ENCODE results near the gene NOD1. TPM values are rescaled to one million over a fixed set of nuclear protein-coding genes. Genes with fewer than 3 reads are reported as not detected.

Gene NOD1
- total and polyA plus RNA-seq, 2 of the 13 experiments (the other 11 are each of a cell fraction or from before 2014, with no cell fraction given) = 1.7 to 2.9 TPM

DNA sequence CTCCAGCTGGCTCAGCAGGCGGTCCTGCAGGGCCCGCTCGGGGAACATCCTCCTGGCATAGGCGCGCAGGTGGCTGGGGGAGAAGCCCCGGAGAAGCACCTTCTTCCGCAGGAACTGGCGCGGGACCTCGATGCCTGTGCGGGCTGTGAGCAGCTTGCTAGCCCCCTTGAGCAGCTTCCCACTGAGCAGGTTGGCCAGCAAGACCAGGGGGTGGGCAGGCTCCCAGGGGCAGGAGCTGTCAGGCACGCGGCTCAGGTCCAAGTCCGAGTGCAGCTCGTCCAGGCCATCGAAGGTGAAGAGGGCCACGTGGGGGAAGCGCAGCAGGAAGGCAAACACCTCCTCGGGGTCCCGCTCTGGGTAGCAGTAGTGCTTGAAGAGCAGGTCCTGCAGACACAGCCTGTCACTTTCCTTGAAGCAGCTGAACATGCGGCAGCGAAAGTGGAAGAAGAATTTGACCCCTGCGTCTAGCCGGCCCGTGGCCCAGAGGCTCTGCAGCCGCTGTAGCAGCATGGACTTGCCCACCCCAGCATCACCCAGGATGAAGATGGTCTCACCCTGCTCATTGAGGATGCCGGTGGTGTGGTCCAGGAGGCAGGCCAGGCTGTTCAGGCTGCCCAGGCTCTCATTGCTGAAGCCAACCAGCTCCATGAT lies 26.2 kb downstream of the NOD1 start (continued):
- TF ChIP-seq POGZ (CRISPR knock-in tag; IDR thresholded peaks at IDR 0.05) = no peak

DNA sequence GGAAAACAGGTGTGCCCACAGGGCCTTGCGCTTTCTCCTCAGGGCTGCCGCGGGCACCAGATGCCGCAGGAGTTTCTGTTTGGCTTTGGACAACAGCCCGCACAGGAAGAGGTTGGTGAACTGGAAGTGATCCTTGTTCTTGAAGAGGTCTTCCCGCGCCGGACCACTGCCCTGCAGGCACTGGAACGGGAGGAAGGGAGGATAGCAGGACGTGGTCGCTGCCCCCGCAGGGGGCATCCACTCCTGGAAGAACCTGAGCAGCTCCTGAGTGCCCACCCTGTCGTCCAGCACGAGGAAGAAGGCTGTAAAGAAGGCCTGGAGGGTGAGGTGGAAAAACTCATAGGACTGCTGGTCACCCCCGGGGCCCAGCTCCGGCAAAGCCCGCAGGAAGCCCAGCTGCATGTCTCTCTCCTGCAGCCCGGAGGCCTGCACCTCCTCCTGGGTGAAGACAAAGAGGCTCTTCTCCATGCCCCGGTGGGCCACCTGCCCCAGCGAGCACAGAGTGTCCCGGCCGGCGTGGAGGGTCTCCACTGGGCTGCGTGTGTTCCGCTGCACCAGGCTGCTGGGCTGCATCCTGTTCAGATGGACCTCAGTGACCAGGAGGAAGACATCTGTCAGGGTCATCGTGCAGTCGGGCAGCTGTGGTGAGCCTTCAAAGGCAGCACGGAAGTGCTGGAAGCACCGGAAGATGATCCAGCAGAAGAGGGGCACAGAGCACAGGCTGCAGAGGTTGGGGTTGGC lies 26.9 kb downstream of the NOD1 start:
- ChIA-PET CTCF (ENCODE audit: low intra/inter-chr PET ratio, low total read pairs) (no interaction called here), POLR2A (no interaction called here)
- TF ChIP-seq ZSCAN20 (CRISPR knock-in tag; IDR thresholded peaks at IDR 0.05; ENCODE audit: borderline replicate concordance) (no peak), GTF2F1 (IDR thresholded peaks at IDR 0.05; ENCODE audit: low read length) (no peak), NFATC3 (CRISPR knock-in tag; IDR thresholded peaks at IDR 0.05) (no peak), ARNT2 (CRISPR knock-in tag; IDR thresholded peaks at IDR 0.05; ENCODE audit: low read depth) (no peak), ZNF296 (CRISPR knock-in tag; conservative IDR thresholded peaks at IDR 0.05) (no peak), FLYWCH1 (CRISPR knock-in tag; IDR thresholded peaks at IDR 0.05) (no peak), NR2C2 (CRISPR knock-in tag; IDR thresholded peaks at IDR 0.05; ENCODE audit: borderline replicate concordance) (no peak), RCOR2 (CRISPR knock-in tag; IDR thresholded peaks at IDR 0.05) (no peak), ZNF616 (CRISPR knock-in tag; IDR thresholded peaks at IDR 0.05; ENCODE audit: low read depth) (no peak)
- TF ChIP-seq, protein P1, sequence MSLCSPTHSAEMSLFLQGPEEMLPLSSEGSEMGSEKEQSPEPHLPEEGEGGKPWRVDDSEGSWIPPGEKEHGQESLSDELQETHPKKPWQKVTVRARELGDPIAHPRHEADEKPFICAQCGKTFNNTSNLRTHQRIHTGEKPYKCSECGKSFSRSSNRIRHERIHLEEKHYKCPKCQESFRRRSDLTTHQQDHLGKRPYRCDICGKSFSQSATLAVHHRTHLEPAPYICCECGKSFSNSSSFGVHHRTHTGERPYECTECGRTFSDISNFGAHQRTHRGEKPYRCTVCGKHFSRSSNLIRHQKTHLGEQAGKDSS (CRISPR knock-in tag; IDR thresholded peaks at IDR 0.05; ENCODE audit: borderline replicate concordance, low read depth) = no peak
- intact Hi-C loops (cut with micrococcal nuclease; ENCODE audit: unreplicated experiment) (no loop called here), in situ Hi-C loops (cut with HindIII; ENCODE audit: extremely low pct_ligation_motif_present, low pct_unique_long_range_greater_than_20kb) (no loop called here)
- H3K4me2 ChIP-seq (ENCODE audit: low read depth, low read length) = no peak overlapping the region
- no peaks in the 10 kb centered on the region for H4K20me1 ChIP-seq (ENCODE audit: insufficient read depth, low read length)
- DNase-seq (ENCODE audit: low spot score) (no peak), FAIRE-seq (no peak), ATAC-seq (no peak)
- H3K9me3 ChIP-seq (ENCODE audit: low read length) = no peaks in the 10 kb centered on the region
- H3K79me2 ChIP-seq (ENCODE audit: insufficient read depth, low read length) = no peaks in the 10 kb centered on the region
- H3K9ac ChIP-seq (ENCODE audit: insufficient read depth, low read depth, low read length) = no peak overlapping the region
- no TSS peak for BruUV-seq (replicated peaks)
- no peaks in the 10 kb centered on the region; a peak in 1 of 5 replicates for H3K36me3 ChIP-seq (replicated peaks in 1 of 2; ENCODE audit: control insufficient read depth in 1 of 2, insufficient read depth in 2 of 2, low read length in 2 of 2)
- H3K27ac ChIP-seq (ENCODE audit: extremely low read length, insufficient read depth, low read length) = no peak overlapping the region
- H3K4me1 ChIP-seq (ENCODE audit: insufficient read depth, low read length) = no peaks in the 10 kb centered on the region
- no peaks in the 10 kb centered on the region for H3K27me3 ChIP-seq (ENCODE audit: control insufficient read depth in 1 of 2, insufficient read depth in 2 of 2, low read length in 2 of 2)
- no peak overlapping the region for H2AFZ ChIP-seq (ENCODE audit: low read length)
- WGBS (ENCODE audit: low lambda C conversion rate) = 93% methylated on average over 24 of the region's 29 CpGs
- no peak overlapping the region for H3K4me3 ChIP-seq (replicated peaks in 1 of 3; ENCODE audit: insufficient read depth in 1 of 3, low read depth in 2 of 3, low read length in 3 of 3)

Data from HepG2 (cell line).